ENCODE results near the gene TBC1D2B. TPM values are rescaled to one million over a fixed set of nuclear protein-coding genes. Genes with fewer than 3 reads are reported as not detected.

Gene TBC1D2B
- total RNA-seq, 1 donor from 2014 or later: 13.7 TPM

- Histone ChIP-seq H3K27me3 (ENCODE audit: control insufficient read depth, insufficient read depth, low read length) (no peaks in the 10 kb centered on the region), H3K4me3 (ENCODE audit: low read depth, low read length) (no peak overlapping the region), H3K36me3 (ENCODE audit: control insufficient read depth, insufficient read depth, low read length) (no peaks in the 10 kb centered on the region)
- no peak for TF ChIP-seq CTCF (IDR thresholded peaks at IDR 0.05; ENCODE audit: insufficient read depth, low read length, severe bottlenecking)
- DNase-seq (ENCODE audit: low read depth) (no peak), FAIRE-seq (no peak)
Measured at GRCh38 chr15:78110916-78111475, 33.5 kb upstream of the TBC1D2B start.

GRCh38 chr15:78110096-78110495 is 32.6 kb upstream of the TBC1D2B start:
- DNase-seq (ENCODE audit: low read depth) (no peak), FAIRE-seq (no peak)
- Histone ChIP-seq H3K27me3 (ENCODE audit: control insufficient read depth, insufficient read depth, low read length) (no peaks in the 10 kb centered on the region), H3K4me3 (ENCODE audit: low read depth, low read length) (no peak overlapping the region), H3K36me3 (ENCODE audit: control insufficient read depth, insufficient read depth, low read length) (no peaks in the 10 kb centered on the region)
- TF ChIP-seq CTCF (IDR thresholded peaks at IDR 0.05; ENCODE audit: insufficient read depth, low read length, severe bottlenecking): no peak

GRCh38 chr15:78109156-78109555 is 31.6 kb upstream of the TBC1D2B start:
- no peak for TF ChIP-seq CTCF (IDR thresholded peaks at IDR 0.05; ENCODE audit: insufficient read depth, low read length, severe bottlenecking)
- no peak for DNase-seq (ENCODE audit: low read depth)
- H3K36me3 ChIP-seq (ENCODE audit: control insufficient read depth, insufficient read depth, low read length): no peaks in the 10 kb centered on the region
- H3K27me3 ChIP-seq (ENCODE audit: control insufficient read depth, insufficient read depth, low read length): no peaks in the 10 kb centered on the region
- FAIRE-seq: no peak
- H3K4me3 ChIP-seq (ENCODE audit: low read depth, low read length): no peak overlapping the region

GRCh38 chr15:78108300-78109084 is 31.0 kb upstream of the TBC1D2B start:
- peak; percentile 67 for DNase-seq (ENCODE audit: low read depth)
- peak; percentile 91 for TF ChIP-seq CTCF (IDR thresholded peaks at IDR 0.05; ENCODE audit: insufficient read depth, low read length, severe bottlenecking)
- no peaks in the 10 kb centered on the region for H3K36me3 ChIP-seq (ENCODE audit: control insufficient read depth, insufficient read depth, low read length)
- no peaks in the 10 kb centered on the region for H3K27me3 ChIP-seq (ENCODE audit: control insufficient read depth, insufficient read depth, low read length)
- H3K4me3 ChIP-seq (ENCODE audit: low read depth, low read length): no peak overlapping the region
- no peak for FAIRE-seq

- no peak overlapping the region for H3K4me3 ChIP-seq (ENCODE audit: low read depth, low read length)
- DNase-seq (ENCODE audit: low read depth): no peak
- H3K27me3 ChIP-seq (ENCODE audit: control insufficient read depth, insufficient read depth, low read length): no peaks in the 10 kb centered on the region
- no peaks in the 10 kb centered on the region for H3K36me3 ChIP-seq (ENCODE audit: control insufficient read depth, insufficient read depth, low read length)
- no peak for FAIRE-seq
- no peak for TF ChIP-seq CTCF (IDR thresholded peaks at IDR 0.05; ENCODE audit: insufficient read depth, low read length, severe bottlenecking)
Measured at GRCh38 chr15:78107471-78107870, 30.0 kb upstream of the TBC1D2B start.

Data from bronchial epithelial cell (primary cell).